SW480 (cell line): ENCODE results near the gene ST14.
"Not testable (repeated sequence)": the region's sequence is repeated elsewhere in the genome, so short reads cannot be mapped to it uniquely, and the experiment has no call there.

ENCODE experiments used
- DNase-seq: peaks from one replicate; pipeline ENCODE4 v3.0.0-alpha.2; 2016; ENCODE audit warnings: low spot score

Gene ST14

DNA sequence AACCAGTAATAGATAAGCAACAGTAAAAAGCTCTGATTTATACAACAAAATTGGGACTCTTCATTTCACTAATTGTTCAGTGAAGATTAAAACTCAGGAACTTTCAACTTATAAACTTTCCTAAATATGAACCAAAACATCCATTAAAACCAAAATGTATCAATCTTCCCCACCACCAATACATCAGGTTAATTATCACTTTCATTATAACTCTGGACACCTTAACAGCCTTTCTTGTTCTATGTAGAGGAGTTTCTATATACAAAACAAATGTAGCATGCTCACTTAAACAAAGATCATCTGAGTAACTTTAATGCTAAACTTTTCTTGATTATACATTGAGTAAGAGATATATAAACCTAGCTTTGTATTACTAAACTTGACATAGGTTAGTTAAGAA lies 74.7 kb downstream of the ST14 start:
- DNase-seq: no peak

GRCh38 chr11:130237282-130238006 lies 77.9 kb downstream of the ST14 start:
- DNase-seq: no peak

GRCh38 chr11:130241713-130242112 lies 82.1 kb downstream of the ST14 start:
- DNase-seq: no peak

GRCh38 chr11:130243816-130244215 lies 84.2 kb downstream of the ST14 start:
- no peak for DNase-seq

DNA sequence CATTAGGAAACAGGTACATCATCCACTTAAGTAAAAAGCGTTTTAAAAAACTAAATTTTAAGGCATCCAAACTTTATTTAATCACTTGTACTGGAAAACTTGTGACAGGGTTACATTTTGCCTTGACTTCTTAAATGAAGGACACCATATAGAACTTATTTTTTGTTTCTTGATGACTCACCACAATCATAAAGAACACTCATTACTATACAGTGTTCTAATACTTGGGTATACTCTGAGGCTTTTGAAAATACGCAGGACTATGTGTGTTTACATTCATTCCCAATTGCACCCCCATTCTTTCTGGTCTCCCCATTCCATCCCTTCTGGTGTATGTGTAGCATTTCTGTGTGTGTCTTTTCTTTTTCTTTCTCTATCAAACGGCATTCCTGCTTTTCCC lies 85.3 kb downstream of the ST14 start:
- DNase-seq: no peak

DNA sequence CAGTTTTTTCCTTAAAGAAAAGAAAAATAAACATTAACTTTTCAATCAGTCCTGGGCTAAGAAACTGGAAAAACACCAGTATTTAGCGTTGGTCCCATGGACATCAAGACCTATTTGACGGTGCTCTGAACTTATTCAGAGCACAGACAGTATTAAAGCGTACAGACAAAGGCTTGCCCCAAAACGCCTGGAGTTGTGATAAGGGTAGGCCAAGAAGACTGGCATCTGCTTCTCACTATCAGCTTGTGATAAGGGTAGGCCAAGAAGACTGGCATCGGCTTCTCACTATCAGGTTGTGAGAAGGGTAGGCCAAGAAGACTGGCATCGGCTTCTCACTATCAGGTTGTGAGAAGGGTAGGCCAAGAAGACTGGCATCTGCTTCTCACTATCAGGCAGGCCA lies 85.8 kb downstream of the ST14 start:
- not testable (repeated sequence) for DNase-seq

DNA sequence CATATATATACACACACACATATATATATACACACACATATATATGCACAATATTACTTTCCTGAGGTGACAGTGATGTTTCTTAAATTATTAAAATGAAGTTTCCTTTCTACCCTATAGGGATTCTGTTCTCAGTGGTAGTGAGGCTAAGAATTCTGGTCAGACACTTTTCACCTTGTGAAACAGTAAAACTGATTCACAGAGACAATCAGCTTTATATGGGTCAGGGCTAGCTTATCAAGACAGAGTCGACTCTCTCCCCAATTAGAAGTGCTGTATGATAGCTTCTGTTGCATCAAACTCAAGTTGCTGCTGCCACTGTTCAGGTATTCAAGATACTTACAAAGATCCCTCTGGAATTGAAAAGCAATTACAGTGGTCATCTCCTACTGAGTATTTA lies 86.7 kb downstream of the ST14 start:
- DNase-seq: no peak

- DNase-seq: no peak
Measured at GRCh38 chr11:130246738-130247137, 87.2 kb downstream of the ST14 start.

GRCh38 chr11:130247319-130247718 lies 87.7 kb downstream of the ST14 start:
- DNase-seq: no peak

DNA sequence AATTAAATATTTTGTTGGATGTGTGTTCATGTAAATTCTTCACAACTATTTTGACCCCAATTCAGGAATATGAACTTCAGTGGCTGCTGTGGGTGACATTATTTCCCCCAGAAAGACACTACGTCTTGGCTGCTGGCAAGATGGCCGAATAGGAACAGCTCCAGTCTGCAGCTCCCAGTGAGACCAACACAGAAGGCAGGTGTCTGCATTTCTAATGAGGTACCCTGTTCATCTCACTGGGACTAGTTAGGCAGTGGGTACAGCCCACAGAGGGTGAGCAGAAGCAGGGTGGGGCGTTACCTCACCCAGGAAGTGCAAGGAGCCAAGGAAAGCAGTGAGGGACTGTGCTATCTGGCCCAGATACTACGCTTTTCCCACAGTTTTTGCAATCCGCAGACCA lies 89.8 kb downstream of the ST14 start:
- DNase-seq: no peak

GRCh38 chr11:130249929-130250328 lies 90.3 kb downstream of the ST14 start:
- not testable (repeated sequence) for DNase-seq

DNA sequence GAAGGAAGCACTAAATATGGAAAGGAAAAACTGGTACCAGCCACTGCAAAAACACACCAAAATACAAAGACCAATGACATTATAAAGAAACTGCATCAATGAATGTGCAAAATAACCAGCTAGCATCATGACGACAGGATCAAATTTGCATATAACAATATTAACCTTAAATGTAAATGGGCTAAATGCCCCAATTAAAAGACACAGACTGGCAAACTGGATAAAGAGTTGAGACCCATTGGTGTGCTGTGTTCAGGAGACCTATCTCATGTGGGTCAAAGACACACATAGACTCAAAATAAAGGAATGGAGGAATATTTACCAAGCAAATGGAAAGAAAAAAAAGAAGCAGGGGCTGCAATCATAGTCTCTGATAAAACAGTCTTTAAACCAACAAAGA lies 92.2 kb downstream of the ST14 start:
- not testable (repeated sequence) for DNase-seq
